Endothelial cell of umbilical vein (primary cell): ENCODE data around the gene STAU1. TPM values are rescaled to one million over a fixed set of nuclear protein-coding genes. Genes with fewer than 3 reads are reported as not detected.

ENCODE experiments used
- BruUV-seq: library from RNA; stranded (reverse); fragments of 400-500 nt; replicated peaks from 2 replicates; lab custom pipeline; 2021; lab: Mats Ljungman, UMichigan
- CTCF ChIA-PET: fragments of 300-600, 350-600 bp; sonication (Branson Sonifier 250); formaldehyde crosslinking; loops from one replicate; lab custom pipeline; 2021; ENCODE audit warnings: antibody characterized with exemption, inconsistent platforms; lab: Charles Lee
- POLR2A ChIA-PET: fragments of 300-600, 350-600 bp; sonication (Branson Sonifier 250); formaldehyde crosslinking; loops from one replicate; lab custom pipeline; 2021; ENCODE audit warnings: antibody characterized with exemption, inconsistent platforms; lab: Charles Lee
- DNase-seq: peaks from one replicate; pipeline ENCODE4 v3.0.0-alpha.2; 2011; ENCODE audit warnings: low read depth, low spot score
- FAIRE-seq: peaks from 2 replicates; lab custom pipeline; 2011; peaks lifted over from hg19 to GRCh38; lab: Jason Lieb, UNC
- H2AFZ ChIP-seq: 2 replicates; pipeline ENCODE4 v1.6.0; 2012; ENCODE audit warnings: low read depth, low read length, control low read depth, inconsistent platforms
- H3K27ac ChIP-seq: 2 replicates; pipeline ENCODE4 v1.5.1; 2011; ENCODE audit warnings: low read depth, mild to moderate bottlenecking, control low read depth, low read length, moderate library complexity; ENCODE audit not compliant: insufficient read depth
- H3K27me3 ChIP-seq, 2 experiments: 2 replicates each; pipeline versions ENCODE4 v1.6.0 to v1.6.1; 2011; ENCODE audit warnings: low read length in 2 of 2, mixed read lengths in 1 of 2; ENCODE audit not compliant: control insufficient read depth in 2 of 2, insufficient read depth in 2 of 2
- H3K36me3 ChIP-seq, 2 experiments: 2 replicates in 1 of 2; 3 replicates in 1 of 2; pipeline ENCODE4 v1.5.1; 2011; ENCODE audit warnings: low read length in 2 of 2, mild to moderate bottlenecking in 1 of 2, moderate library complexity in 1 of 2; ENCODE audit not compliant: control insufficient read depth in 2 of 2, insufficient read depth in 2 of 2; ENCODE audit errors: extremely low read depth in 1 of 2
- H3K4me1 ChIP-seq: 3 replicates; pipeline ENCODE4 v1.5.1; 2011; ENCODE audit warnings: mild to moderate bottlenecking, low read length; ENCODE audit not compliant: control insufficient read depth, insufficient read depth; ENCODE audit errors: extremely low read depth
- H3K4me2 ChIP-seq: 2 replicates; pipeline ENCODE4 v1.6.1; 2011; ENCODE audit warnings: low read length, control low read depth, mixed read lengths; ENCODE audit not compliant: insufficient read depth
- H3K4me3 ChIP-seq, 3 experiments: fragments of 200-600 bp in 1 of 3; sonication (generic), shearing (Covaris generic) in 1 of 3; replicated peaks in 1 of 3; 2 replicates each; pipeline ENCODE4 v1.5.1; 2011 to 2016; ENCODE audit warnings: control low read depth in 3 of 3, low read length in 3 of 3, mild to moderate bottlenecking in 2 of 3, inconsistent platforms in 1 of 3, low read depth in 1 of 3, moderate library complexity in 1 of 3; ENCODE audit not compliant: insufficient read depth in 1 of 3
- H3K79me2 ChIP-seq: 2 replicates; pipeline ENCODE4 v1.6.0; 2012; ENCODE audit warnings: low read length, inconsistent platforms; ENCODE audit not compliant: control insufficient read depth, insufficient read depth
- H3K9ac ChIP-seq: replicated peaks from 2 replicates; pipeline ENCODE3; 2011; ENCODE audit warnings: low read length, control low read depth; ENCODE audit not compliant: insufficient read depth; ENCODE audit errors: extremely low read depth
- H3K9me1 ChIP-seq: replicated peaks from 3 replicates; pipeline ENCODE4 v1.6.0; 2011; ENCODE audit warnings: mild to moderate bottlenecking, low read length; ENCODE audit not compliant: control insufficient read depth, insufficient read depth; ENCODE audit errors: extremely low read depth
- H3K9me3 ChIP-seq: replicated peaks from 2 replicates; pipeline ENCODE4 v1.5.1; 2012; ENCODE audit warnings: low read length, inconsistent platforms; ENCODE audit not compliant: control insufficient read depth, insufficient read depth
- H4K20me1 ChIP-seq: replicated peaks from 2 replicates; pipeline ENCODE3; 2011; ENCODE audit warnings: mild to moderate bottlenecking, low read length; ENCODE audit not compliant: control insufficient read depth, insufficient read depth; ENCODE audit errors: extremely low read depth
- EZH2 ChIP-seq: IDR thresholded peaks from 2 replicates; pipeline ENCODE4 v1.6.1; 2012; ENCODE audit warnings: borderline replicate concordance, low read depth, mild to moderate bottlenecking, moderate library complexity, low read length, inconsistent platforms; ENCODE audit not compliant: severe bottlenecking
- FOS ChIP-seq: IDR thresholded peaks from 2 replicates; pipeline ENCODE4 v1.6.1; 2011; ENCODE audit warnings: mild to moderate bottlenecking, low read length, moderate library complexity, borderline replicate concordance; ENCODE audit not compliant: insufficient read depth
- JUN ChIP-seq: IDR thresholded peaks from 2 replicates; pipeline ENCODE4 v1.6.1; 2011; ENCODE audit warnings: borderline replicate concordance, low read depth; ENCODE audit not compliant: insufficient read length, insufficient read depth
- MAX ChIP-seq: IDR thresholded peaks from 2 replicates; pipeline ENCODE4 v1.6.1; 2011; ENCODE audit not compliant: insufficient read depth, insufficient read length
- MYC ChIP-seq: IDR thresholded peaks from one replicate; pipeline ENCODE4 v1.6.1; 2011; ENCODE audit warnings: mild to moderate bottlenecking, low read depth, low read length
- POLR2A ChIP-seq: IDR thresholded peaks from 2 replicates; pipeline ENCODE4 v1.6.1; 2012; ENCODE audit warnings: low read depth, mild to moderate bottlenecking, control low read depth, low read length
- POLR2AphosphoS5 ChIP-seq: IDR thresholded peaks from 2 replicates; pipeline ENCODE4 v1.6.1; 2012; ENCODE audit warnings: low read depth, mild to moderate bottlenecking, control low read depth, low read length, moderate library complexity; ENCODE audit not compliant: insufficient read depth
- dilution Hi-C: fragments of 300-500 bp; cut with MboI; formaldehyde crosslinking; loops from one replicate; pipeline ENCODE4 v1.15.0; 2019; ENCODE audit warnings: low sequenced_read_pairs; ENCODE audit not compliant: extremely low pct_ligation_motif_present
- intact Hi-C: fragments of 100-400 bp; cut with micrococcal nuclease; formaldehyde crosslinking; loops from one replicate; pipeline ENCODE4 v1.10.0; 2022
- polyA plus RNA-seq, 4 experiments: library from polyadenylated mRNA; depleted of rRNA in 3 of 4; stranded (reverse) in 3 of 4; unstranded in 1 of 4; fragments of >200 nt; gene quantifications; 2 replicates each; pipeline versions ENCODE4 v1.2.1 to v1.2.3, GENCODE V29; 2011 to 2012; ENCODE audit warnings: missing spikeins in 1 of 4
- total RNA-seq: library from RNA; stranded (reverse); gene quantifications from 2 replicates; pipeline ENCODE4 v1.2.3, GENCODE V29; 2021
- TF ChIP-seq, protein P1 (sequence below), 2 donors: IDR thresholded peaks; 1 replicate in 1 of 2; 2 replicates in 1 of 2; pipeline ENCODE4 v1.5.1; 2011; ENCODE audit warnings: low read length in 2 of 2, mild to moderate bottlenecking in 2 of 2, moderate library complexity in 2 of 2, control low read depth in 1 of 2, inconsistent platforms in 1 of 2, low read depth in 1 of 2; ENCODE audit not compliant: insufficient read depth in 1 of 2; ENCODE audit errors: extremely low read depth in 1 of 2

Gene STAU1
- total and polyA plus RNA-seq, 2 donors (not counting 3 experiments of a cell fraction or from before 2014, with no cell fraction given): 53.1 to 98.1 TPM

DNA sequence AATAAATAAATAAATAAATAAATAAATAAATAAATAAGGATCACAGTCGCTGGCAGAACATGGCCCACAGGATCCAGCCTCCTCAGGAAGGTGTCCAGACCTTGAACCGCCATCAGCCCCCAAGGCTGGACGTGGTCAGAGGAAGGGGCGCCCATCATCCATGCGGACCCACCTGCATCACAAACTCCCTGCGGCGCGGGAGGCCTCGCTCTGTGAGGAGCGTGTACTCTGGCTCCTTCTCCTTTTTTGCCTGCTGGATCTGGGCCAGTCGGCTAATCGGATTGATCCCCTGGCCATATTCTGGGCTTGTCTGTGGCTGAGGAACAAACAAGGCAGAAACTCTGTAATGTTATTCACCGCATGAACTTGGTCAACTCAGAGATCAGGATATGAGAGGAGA lies 65.2 kb downstream of the STAU1 start:
- peaks cover 14 to 25% of the 10 kb centered on the region in 2 experiments for H3K36me3 ChIP-seq
- TF ChIP-seq MAX (no peak), MYC (no peak), POLR2A (no peak), JUN (no peak), FOS (no peak), POLR2AphosphoS5 (no peak), EZH2 (no peak)
- TF ChIP-seq, protein P1, sequence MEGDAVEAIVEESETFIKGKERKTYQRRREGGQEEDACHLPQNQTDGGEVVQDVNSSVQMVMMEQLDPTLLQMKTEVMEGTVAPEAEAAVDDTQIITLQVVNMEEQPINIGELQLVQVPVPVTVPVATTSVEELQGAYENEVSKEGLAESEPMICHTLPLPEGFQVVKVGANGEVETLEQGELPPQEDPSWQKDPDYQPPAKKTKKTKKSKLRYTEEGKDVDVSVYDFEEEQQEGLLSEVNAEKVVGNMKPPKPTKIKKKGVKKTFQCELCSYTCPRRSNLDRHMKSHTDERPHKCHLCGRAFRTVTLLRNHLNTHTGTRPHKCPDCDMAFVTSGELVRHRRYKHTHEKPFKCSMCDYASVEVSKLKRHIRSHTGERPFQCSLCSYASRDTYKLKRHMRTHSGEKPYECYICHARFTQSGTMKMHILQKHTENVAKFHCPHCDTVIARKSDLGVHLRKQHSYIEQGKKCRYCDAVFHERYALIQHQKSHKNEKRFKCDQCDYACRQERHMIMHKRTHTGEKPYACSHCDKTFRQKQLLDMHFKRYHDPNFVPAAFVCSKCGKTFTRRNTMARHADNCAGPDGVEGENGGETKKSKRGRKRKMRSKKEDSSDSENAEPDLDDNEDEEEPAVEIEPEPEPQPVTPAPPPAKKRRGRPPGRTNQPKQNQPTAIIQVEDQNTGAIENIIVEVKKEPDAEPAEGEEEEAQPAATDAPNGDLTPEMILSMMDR (IDR thresholded peaks at IDR 0.05; ENCODE audit: extremely low read depth in 1 of 2, insufficient read depth in 1 of 2, low read depth in 1 of 2, low read length in 2 of 2): no peak
- H3K4me1 ChIP-seq: no peaks in the 10 kb centered on the region
- H3K9ac ChIP-seq: no peak overlapping the region
- CTCF ChIA-PET: interaction anchor here (1.0 to 1.3 kb wide), 3 partner anchors 10 to 96 kb away, joined by 3 read pairs; partner anchors contain the start of gene DDX27
- no peak overlapping the region for H3K27ac ChIP-seq
- H3K79me2 ChIP-seq: no peaks in the 10 kb centered on the region
- FAIRE-seq (no peak), DNase-seq (no peak)
- H2AFZ ChIP-seq: no peak overlapping the region
- H3K9me1 ChIP-seq: no peaks in the 10 kb centered on the region
- intact Hi-C loops: no loop called here
- H3K4me3 ChIP-seq: no peak overlapping the region
- no peaks in the 10 kb centered on the region for H3K9me3 ChIP-seq
- POLR2A ChIA-PET: no interaction called here
- no peaks in the 10 kb centered on the region for H3K27me3 ChIP-seq
- no peaks in the 10 kb centered on the region for H4K20me1 ChIP-seq
- no peak overlapping the region for H3K4me2 ChIP-seq
- BruUV-seq: no TSS peak
- dilution Hi-C loops: no loop called here
